Measurements from ENCODE around the gene B9D2.
"Not testable (repeated sequence)": the region's sequence is repeated elsewhere in the genome, so short reads cannot be mapped to it uniquely, and the experiment has no call there.

Gene B9D2

DNA sequence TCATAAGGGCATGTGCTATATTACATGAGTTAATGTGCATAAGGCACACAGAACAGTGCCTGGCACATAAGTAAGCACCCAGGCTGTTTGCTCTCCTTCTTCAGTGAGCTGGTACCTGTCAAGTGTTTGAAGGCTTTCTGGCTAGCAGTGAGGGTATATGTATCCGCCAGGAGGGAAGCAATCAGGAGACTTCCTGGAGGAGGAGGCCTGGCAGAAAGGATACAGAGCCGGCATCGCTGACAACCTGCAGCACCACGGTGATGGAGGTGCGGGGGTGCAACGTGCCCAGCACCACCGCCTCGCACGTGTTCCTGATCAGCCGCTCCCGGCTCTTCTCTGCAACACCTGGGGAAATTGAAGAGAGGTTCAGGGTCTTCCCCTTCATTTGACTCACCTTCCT, 27.7 kb upstream of the B9D2 start:
- DNase-seq (ENCODE audit: low read depth, low spot score) = no peak

GRCh38 chr19:41386442-41386841, 22.5 kb upstream of the B9D2 start:
- no peak for DNase-seq (ENCODE audit: low read depth, low spot score)

- no peak for DNase-seq (ENCODE audit: low read depth, low spot score)
These were observed 20.4 kb upstream of the B9D2 start for GRCh38 chr19:41384351-41384750.

DNA sequence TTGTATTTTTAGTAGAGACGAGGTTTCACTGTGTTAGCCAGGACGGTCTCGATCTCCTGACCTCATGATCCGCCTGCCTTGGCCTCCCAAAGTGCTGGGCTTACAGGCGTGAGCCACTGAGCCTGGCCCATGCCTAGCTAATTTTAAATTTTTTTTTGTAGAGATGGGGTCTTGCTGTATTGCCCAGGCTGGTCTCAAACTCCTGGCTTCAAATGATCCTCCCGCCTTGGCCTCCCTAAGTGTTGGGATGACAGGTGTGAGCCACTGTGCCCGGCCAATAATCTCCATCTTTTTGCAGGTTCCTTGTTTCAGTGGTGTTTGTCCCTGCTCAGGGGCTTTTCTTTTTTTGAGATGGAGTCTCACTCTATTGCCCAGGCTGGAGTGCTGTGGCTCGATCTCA, 17.6 kb upstream of the B9D2 start:
- DNase-seq (ENCODE audit: low read depth, low spot score) = not testable (repeated sequence)

- DNase-seq (ENCODE audit: low read depth, low spot score) = no peak
These were observed 14.2 kb upstream of the B9D2 start for GRCh38 chr19:41377977-41378709.

GRCh38 chr19:41376998-41377365, 13.0 kb upstream of the B9D2 start:
- DNase-seq (ENCODE audit: low read depth, low spot score) = no peak

- DNase-seq (ENCODE audit: low read depth, low spot score) = no peak
These were observed 12.5 kb upstream of the B9D2 start, which contains the start of gene TMEM91 for GRCh38 chr19:41376241-41376997. Gene TMEM91 (plus strand): TSS chr19:41376533. CDS start chr19:41378310, 1,777 bp downstream.

DNA sequence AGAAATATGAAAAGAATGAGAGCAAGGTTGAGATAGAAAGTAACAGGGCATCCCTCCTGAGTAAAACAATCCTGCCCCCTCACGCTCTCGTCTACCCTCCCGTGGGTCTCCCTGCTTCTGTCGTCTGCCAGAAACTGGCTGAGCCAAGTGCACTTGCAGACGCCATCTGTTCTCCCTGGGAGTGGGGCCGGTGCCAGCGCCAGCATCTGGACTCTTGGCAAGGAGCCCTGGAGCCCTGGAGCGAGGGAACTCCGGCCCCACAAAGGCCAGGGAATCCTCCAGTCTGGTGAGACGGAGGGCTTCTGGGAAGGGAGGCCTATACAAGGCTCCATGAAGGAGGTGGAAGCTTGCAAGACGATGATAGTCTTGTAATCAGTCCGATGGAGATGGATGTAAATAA, 10.0 kb upstream of the B9D2 start:
- DNase-seq (ENCODE audit: low read depth, low spot score) = no peak

GRCh38 chr19:41372501-41372900, 8.6 kb upstream of the B9D2 start:
- no peak for DNase-seq (ENCODE audit: low read depth, low spot score)

DNA sequence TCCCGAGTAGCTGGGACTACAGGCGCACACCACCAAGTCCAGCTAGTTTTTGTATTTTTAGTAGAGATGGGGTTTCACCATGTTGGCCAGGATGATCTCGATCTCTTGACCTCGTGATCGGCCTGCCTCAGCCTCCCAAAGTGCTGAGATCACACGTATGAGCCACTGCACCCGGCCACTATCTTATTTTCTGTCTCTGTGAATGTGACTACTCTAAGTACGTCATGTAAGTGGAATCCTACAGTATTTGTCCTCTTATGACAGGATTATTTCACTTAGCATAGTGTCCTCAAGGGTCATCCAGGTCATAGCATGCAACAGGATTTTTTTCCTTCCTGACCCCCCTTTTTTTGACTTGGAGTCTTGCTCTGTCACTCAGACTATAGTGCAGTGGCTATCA, 7.6 kb upstream of the B9D2 start:
- no peak for DNase-seq (ENCODE audit: low read depth, low spot score)

- DNase-seq (ENCODE audit: low read depth, low spot score) = not testable (repeated sequence)
These were observed 7.2 kb upstream of the B9D2 start for GRCh38 chr19:41371119-41371518.

DNA sequence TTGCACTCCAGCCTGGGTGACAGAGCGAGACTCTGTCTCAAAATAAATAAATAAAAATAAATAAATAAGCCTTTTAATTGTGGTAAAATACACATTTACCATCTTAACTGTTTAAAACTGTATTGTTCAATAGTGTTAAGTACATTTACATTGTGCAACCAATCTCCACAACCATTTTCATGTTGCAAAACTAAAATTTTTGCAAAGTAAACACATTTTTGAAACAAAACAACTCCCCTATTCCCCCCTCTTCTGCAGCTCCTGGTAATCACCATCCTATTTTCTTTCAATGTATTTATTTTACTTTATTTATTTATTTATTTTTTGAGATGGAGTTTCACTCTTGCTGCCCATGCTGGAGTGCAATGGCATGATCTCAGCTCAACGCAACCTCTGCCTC, 5.8 kb upstream of the B9D2 start:
- DNase-seq (ENCODE audit: low read depth, low spot score) = no peak

DNA sequence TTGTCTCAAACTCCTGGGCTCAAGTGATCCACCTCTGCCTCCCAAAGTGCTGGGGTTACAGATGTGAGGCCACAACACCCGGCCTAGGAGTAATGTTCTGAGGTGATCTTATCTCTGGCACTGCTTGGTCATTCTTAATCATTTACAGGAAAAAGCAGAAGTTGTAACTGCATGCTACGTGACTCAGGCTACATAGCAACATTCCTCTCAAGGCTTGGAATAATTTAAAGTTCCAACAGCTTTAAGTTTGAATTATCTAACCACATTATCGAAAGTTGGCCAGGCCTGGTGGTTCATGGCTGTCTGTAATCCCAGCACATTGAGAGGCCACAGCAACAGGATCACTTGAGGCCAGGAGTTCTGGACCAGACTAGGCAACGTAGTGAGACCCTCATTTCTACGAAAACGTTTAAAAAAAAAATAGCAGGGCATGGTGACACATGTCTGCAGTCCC, 3.9 kb upstream of the B9D2 start:
- no peak for DNase-seq (ENCODE audit: low read depth, low spot score)

GRCh38 chr19:41366089-41366488, 2.1 kb upstream of the B9D2 start:
- DNase-seq (ENCODE audit: low read depth, low spot score) = no peak

DNA sequence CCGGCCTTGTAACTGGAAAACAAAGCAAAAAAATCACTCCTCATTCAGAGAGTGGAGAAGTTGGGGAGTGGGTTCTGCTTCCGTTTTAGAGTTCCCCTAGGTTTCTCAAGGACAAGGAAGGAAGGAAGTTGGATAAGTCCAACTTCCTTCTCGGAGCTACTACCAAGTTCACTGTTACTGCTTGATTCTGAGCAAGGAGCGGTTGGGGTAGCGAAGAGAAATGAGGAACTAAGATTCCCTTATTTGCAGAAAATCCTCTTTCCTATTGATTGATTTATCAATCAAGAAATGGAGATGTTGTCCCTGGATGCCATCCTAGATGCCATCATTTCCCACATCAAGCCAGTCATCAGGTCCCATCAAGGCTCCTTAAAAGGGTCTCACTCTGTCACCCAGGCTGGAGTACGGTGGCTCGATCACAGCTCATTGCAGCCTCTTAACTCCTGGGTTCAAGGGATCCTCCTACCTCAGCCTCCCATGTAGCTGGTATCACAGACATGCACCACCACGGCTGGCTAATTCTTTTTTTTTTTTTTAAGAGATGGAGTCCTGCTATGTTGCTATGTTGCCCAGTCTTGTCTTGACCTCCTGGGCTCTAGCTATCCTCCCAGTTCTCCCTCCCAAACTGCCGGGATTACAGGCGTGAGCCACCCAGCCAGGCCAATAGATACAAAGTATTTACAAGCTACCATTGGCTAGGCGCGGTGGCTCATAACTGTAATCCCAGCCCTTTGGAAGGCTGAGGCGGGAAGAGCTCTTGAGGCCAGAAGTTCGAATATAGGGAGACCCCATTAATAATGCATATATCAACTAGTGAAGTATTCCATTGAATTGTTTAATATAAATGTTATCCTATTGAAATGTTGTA, 809 bp upstream of the B9D2 start:
- no peak for DNase-seq (ENCODE audit: low read depth, low spot score)

- no peak for DNase-seq (ENCODE audit: low read depth, low spot score)
These were observed 587 bp downstream of the B9D2 start for GRCh38 chr19:41363371-41363752.

GRCh38 chr19:41362143-41362847, 1.7 kb downstream of the B9D2 start:
- no peak for DNase-seq (ENCODE audit: low read depth, low spot score)

DNA sequence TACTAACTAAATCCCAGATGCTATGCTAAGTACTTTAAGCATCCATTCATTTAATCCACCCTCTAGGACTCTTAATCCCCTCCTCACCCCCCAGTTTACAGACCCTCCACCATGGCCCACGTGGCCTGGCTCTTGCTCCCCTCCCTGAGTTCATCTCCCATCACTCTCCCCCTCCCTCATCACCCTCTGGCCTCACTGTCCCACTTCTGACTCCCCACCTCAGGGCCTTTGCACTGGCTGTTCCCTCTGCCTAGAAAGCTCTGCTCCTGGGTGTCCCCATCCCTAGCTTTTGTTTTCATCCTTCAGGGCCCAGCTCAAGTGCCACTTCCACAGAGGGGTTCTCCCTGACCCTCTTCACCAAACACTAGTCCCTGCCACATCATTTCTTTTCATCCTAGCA, 4.2 kb downstream of the B9D2 start:
- no peak for DNase-seq (ENCODE audit: low read depth, low spot score)

DNA sequence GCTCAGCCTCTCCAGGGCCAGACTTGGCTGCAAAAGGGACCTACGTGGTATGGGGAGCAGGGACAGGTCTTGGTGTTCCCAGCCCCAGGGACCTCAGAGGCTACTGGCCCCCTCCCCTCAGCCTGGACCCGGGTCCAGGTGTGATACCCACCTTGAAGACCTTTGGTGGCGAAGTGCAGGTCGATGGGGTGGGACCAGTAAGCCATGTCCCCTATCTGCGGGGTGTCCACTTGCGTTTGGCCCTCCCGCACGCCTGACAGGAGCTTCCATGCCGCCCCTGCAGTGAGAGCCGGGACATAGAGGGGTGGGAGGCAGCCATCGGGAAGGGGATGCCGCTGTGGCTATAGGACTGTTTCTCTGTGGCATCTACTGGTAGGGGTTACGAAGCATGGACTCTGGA, 6.2 kb downstream of the B9D2 start:
- DNase-seq (ENCODE audit: low read depth, low spot score) = no peak

DNA sequence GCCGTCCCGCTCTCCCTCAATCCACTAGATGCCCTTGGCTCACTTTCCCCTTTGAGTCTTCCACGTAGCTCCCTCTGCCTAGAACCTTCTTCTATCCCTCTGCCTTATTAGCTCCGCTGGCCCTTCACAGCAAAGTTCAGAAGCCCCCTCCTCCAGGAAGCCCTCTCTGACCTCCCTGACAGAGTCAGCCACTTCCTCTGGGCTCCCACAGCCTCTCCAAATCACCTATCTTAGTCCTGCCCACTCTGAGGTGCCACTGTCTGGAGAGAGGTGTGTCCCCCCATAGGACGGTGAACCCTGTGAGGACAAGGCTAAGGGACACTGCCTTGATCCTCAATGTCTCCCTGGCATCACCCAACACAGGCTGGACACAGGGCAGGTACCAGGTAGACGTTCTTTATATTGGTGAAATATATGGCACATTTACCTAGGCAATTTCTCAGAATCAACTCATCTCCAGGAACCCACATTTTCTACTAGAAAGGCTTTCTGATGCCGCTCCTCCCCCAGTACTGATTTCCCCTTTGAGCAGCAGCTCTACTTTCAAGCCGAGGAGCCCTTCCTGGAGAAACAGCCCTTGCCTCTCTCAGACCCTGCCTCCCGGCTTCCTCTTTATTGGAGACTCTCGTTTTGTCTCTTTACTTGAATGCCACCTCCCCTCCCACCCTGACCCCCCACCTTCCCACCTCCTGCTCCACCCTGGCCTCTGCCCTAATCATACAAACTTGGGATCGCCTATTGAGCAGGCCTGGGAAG, 6.8 kb downstream of the B9D2 start:
- DNase-seq (ENCODE audit: low read depth, low spot score) = no peak

DNA sequence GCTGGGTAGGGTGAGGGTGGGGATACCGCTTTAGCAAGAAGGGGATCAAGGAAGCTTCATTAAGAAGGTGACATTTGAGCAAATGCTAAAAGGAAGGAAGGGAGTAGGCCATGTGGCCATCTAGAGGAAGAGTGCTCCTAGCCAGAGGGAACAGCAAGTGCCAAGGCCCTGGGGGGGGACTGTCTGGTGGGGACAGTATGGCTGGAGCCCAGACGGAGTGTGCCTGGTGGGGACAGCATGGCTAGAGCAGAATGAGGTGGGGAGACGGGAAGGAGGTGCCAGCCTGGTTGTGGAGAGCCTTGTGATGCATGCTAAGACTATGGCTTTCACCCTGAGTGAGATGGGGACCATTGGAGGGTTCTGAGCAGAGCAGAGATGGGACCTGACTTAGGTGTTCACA, 8.1 kb downstream of the B9D2 start:
- no peak for DNase-seq (ENCODE audit: low read depth, low spot score)
